ENCODE results near the gene UTP25.

DNA sequence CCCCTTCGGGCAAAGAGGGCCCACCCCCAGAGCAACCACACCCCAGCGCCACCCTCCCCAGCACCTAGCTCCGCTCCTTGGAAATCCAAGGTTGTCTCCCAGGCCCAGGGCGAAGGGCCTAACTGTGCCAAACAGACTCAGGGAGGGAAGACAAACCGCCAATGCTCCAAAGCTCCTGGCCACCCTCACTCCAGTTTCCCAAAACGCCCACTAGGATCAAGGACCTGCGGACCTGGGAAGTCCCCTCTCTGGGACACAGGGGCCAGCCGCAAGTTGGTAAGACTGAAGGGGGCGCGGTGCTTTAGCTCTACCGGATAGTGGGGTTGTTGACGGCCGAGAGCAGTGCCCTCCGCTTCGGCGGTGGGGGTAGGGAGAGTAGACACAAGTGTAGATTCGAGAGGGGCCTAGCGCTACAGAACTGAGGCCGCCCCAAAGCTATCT is 22.4 kb upstream of the UTP25 start:
- TF ChIP-seq, protein P1, sequence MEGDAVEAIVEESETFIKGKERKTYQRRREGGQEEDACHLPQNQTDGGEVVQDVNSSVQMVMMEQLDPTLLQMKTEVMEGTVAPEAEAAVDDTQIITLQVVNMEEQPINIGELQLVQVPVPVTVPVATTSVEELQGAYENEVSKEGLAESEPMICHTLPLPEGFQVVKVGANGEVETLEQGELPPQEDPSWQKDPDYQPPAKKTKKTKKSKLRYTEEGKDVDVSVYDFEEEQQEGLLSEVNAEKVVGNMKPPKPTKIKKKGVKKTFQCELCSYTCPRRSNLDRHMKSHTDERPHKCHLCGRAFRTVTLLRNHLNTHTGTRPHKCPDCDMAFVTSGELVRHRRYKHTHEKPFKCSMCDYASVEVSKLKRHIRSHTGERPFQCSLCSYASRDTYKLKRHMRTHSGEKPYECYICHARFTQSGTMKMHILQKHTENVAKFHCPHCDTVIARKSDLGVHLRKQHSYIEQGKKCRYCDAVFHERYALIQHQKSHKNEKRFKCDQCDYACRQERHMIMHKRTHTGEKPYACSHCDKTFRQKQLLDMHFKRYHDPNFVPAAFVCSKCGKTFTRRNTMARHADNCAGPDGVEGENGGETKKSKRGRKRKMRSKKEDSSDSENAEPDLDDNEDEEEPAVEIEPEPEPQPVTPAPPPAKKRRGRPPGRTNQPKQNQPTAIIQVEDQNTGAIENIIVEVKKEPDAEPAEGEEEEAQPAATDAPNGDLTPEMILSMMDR (conservative IDR thresholded peaks at IDR 0.05) = no peak; the same call in 1 of the 2 replicates
- TF ChIP-seq ZFX (IDR thresholded peaks at IDR 0.05) = no peak

Measured in C4-2B (cell line).